Heart left ventricle (tissue), 13 donors: ENCODE data around the gene LY6G6F.

Source experiments
- CTCF ChIP-seq, 12 donors: fragments of 200-600 bp; sonication (generic) in 4 of 12; IDR thresholded peaks; one replicate each; pipeline versions ENCODE4 v1.5.0 to v1.8.0; 2018 to 2022; ENCODE audit warnings: antibody characterized with exemption in 12 of 12, mild to moderate bottlenecking in 5 of 12
- POLR2A ChIP-seq, 2 donors: fragments of 450-650 bp; IDR thresholded peaks; one replicate each; pipeline ENCODE4 v1.6.1; 2017; ENCODE audit warnings: antibody characterized with exemption in 2 of 2, mild to moderate bottlenecking in 2 of 2, moderate library complexity in 2 of 2
- donor health status: ischemic (EF 13 %, LVEDD 7.1; RV severe dilation, severe dysfunction).
- donor health status: DM: no; HTN: yes; CAD: no.
- donor health status: DM: no; HTN: no; CAD: no.
- donor health status: ischemic (EF 25% LVEDD 6.9; RV normal size, moderate dysfunction).
- donor health status: ischemic (EF 25% LVEDD 5.7; RV mildly dilated, moderate dysfunction).
- donor health status: ischemic (EF 35%, LVEDD 5.7; RV mildly dilated, moderate dysfunction).
- donor health status: nonischemic (EF 11% LVEDD 7.7; RV severe dilation, severe dysfunction).
- donor health status: DM: yes; HTN: yes; CAD: no.
- donor health status: PGD.
- donor health status: ischemic (EF 29% LVEDD 5.4; RV normal size, mild dysfunction).
- donor health status: nonischemic (EF 23%, LVEDD 6.1; RV moderate dilation, normal function).

GRCh38 chr6:31736021-31736767 lies 29.5 kb downstream of the LY6G6F start, which contains the start of gene CLIC1:
- no peak for TF ChIP-seq CTCF (IDR thresholded peaks at IDR 0.05)
- TF ChIP-seq POLR2A (IDR thresholded peaks at IDR 0.05): peak in 1 of 2 donors; percentile 95
